Activated naive CD4-positive, alpha-beta T cell treated with anti-CD3 and anti-CD28 coated beads, Interleukin-2, amount 50 U/mL, for 24 hours (primary cell): ENCODE data around the gene ISL2.

Experiments used
- H3K27ac Mint-ChIP-seq: one replicate; pipeline ENCODE4 v1.8.0; 2021; ENCODE audit warnings: mild to moderate bottlenecking, mixed read lengths
- H3K27me3 Mint-ChIP-seq: one replicate; pipeline ENCODE4 v1.8.0; 2021; ENCODE audit warnings: mixed read lengths
- H3K36me3 Mint-ChIP-seq: one replicate; pipeline ENCODE4 v1.8.0; 2021; ENCODE audit warnings: mixed read lengths
- H3K4me1 Mint-ChIP-seq: one replicate; pipeline ENCODE4 v1.8.0; 2021; ENCODE audit warnings: mixed read lengths
- H3K4me3 Mint-ChIP-seq: one replicate; pipeline ENCODE4 v1.8.0; 2021; ENCODE audit warnings: mild to moderate bottlenecking, mixed read lengths
- H3K9me3 Mint-ChIP-seq: one replicate; pipeline ENCODE4 v1.8.0; 2021; ENCODE audit warnings: mixed read lengths

Gene ISL2

DNA sequence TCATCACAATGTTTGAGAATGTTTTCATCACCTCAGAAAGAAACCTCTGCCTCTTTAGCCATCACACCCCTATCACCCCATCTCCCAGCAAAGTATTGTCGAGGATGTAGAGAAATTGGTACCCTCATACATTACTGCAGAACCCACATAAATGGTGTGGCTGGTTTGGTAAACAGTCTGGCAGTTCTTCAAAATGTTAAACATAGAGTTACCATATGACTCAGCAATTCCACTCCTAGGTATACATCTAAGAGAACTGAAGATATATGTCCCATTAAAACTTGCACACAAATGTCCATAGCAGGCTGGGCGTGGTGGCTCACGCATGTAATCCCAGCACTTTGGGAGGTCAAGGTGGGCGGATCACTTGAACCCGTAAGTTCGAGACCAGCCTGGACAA, 16.6 kb upstream of the ISL2 start:
- H3K9me3 Mint-ChIP-seq: no peaks in the 10 kb centered on the region
- no peaks in the 10 kb centered on the region for H3K4me1 Mint-ChIP-seq
- H3K27me3 Mint-ChIP-seq: peaks cover 12% of the 10 kb centered on the region
- no peaks in the 10 kb centered on the region for H3K36me3 Mint-ChIP-seq
- H3K4me3 Mint-ChIP-seq: no peak overlapping the region
- no peak overlapping the region for H3K27ac Mint-ChIP-seq

DNA sequence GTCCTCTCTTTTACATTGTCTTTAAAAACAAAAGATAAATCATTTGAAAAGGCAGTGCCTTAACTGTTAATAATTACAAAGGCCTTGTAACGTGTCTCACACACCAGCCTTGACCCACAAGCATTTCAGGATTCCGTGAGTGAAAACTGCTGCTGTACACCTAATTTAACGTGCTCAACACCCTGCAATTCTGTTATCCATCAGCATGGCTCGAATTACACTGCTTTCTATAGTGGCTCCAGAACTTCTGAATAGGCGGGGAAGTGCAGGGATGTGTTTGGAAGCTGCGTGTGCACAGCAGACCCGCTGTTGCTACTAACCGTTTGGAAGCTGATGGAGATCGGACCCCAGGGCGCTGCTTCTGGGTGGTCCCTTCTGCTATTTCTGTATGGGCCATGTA, 15.4 kb upstream of the ISL2 start:
- Mint-ChIP-seq H3K27ac (no peak overlapping the region), H3K9me3 (no peaks in the 10 kb centered on the region), H3K4me3 (no peak overlapping the region), H3K4me1 (no peaks in the 10 kb centered on the region), H3K27me3 (peaks cover 13% of the 10 kb centered on the region), H3K36me3 (no peaks in the 10 kb centered on the region)

DNA sequence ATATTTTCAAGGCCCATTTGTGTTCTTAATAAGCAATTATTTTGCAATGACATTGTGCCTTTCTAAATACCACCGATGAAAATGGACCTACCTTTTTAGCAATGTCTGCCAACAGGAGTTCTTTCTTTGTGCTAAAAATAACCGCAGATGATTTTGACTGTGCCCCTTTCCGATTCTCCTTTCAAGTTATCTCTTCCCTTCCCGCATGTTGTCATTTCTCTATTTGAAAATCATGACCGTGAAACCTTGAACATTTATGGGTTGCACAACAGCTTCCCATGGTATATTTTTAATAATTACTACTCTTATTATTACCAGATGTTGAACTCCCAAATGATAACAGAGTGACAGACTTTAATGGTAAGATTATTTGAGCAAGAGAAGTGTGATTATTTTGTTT, 15.0 kb upstream of the ISL2 start:
- no peaks in the 10 kb centered on the region for H3K9me3 Mint-ChIP-seq
- peaks cover 14% of the 10 kb centered on the region for H3K27me3 Mint-ChIP-seq
- no peaks in the 10 kb centered on the region for H3K36me3 Mint-ChIP-seq
- no peak overlapping the region for H3K27ac Mint-ChIP-seq
- no peaks in the 10 kb centered on the region for H3K4me1 Mint-ChIP-seq
- no peak overlapping the region for H3K4me3 Mint-ChIP-seq

- Mint-ChIP-seq H3K4me1 (no peaks in the 10 kb centered on the region), H3K36me3 (no peaks in the 10 kb centered on the region), H3K27me3 (peaks cover 15% of the 10 kb centered on the region), H3K9me3 (no peaks in the 10 kb centered on the region), H3K27ac (no peak overlapping the region), H3K4me3 (no peak overlapping the region)
Observed at GRCh38 chr15:76324066-76324465, 12.5 kb upstream of the ISL2 start.

DNA sequence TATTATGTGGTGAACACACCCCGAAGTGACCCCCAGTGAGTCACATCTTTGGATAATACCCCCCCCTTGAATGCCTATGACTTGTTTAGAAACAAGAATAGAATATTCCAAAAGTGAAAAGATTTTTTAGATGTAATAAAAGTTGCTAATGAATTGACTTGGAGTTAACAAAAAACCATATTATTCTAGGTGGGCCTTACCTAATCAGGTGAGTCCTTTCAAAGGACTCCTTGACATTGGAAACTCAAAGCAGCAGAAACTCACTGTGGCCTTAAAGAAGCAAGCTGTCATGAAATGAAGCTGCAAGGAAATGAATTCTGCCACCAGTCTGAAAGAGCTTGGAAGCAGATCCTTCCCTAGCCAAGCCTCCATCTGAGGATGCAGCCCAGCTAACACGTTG, 10.9 kb upstream of the ISL2 start:
- H3K27ac Mint-ChIP-seq: no peak overlapping the region
- H3K27me3 Mint-ChIP-seq: peaks cover 24% of the 10 kb centered on the region
- no peaks in the 10 kb centered on the region for H3K9me3 Mint-ChIP-seq
- no peak overlapping the region for H3K4me3 Mint-ChIP-seq
- no peaks in the 10 kb centered on the region for H3K36me3 Mint-ChIP-seq
- no peaks in the 10 kb centered on the region for H3K4me1 Mint-ChIP-seq

GRCh38 chr15:76327191-76328105, 9.1 kb upstream of the ISL2 start:
- peaks cover 21% of the 10 kb centered on the region for H3K27me3 Mint-ChIP-seq
- H3K4me3 Mint-ChIP-seq: no peak overlapping the region
- no peaks in the 10 kb centered on the region for H3K36me3 Mint-ChIP-seq
- no peaks in the 10 kb centered on the region for H3K4me1 Mint-ChIP-seq
- H3K9me3 Mint-ChIP-seq: no peaks in the 10 kb centered on the region
- H3K27ac Mint-ChIP-seq: no peak overlapping the region

DNA sequence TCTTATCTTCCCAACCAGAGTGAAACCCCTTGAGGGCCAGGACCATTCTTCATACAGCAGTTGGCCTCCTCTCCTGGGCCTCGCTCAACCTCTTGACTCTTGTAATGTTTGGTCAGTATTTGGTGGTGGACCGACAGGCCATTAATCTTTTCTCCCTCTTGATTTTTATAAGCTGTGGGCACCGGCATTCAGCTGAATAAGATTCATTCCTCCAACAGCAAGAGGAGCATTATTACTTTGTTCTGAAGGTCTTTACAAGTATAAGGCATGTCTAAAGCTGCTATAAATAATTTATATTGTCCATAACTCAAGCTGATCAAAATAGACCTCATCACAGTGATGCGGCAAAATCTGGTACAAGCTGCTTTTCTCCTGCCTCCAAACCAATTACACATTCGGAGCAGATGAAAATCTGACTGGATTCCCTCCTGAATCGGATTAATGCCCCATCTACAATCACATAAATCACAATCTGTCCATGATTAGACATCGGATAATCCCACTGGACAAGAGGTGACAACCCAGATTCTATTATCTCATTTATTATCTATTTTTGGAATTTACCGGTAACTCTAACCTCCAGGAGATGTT, 8.4 kb upstream of the ISL2 start:
- H3K4me1 Mint-ChIP-seq: no peaks in the 10 kb centered on the region
- H3K36me3 Mint-ChIP-seq: no peaks in the 10 kb centered on the region
- no peaks in the 10 kb centered on the region for H3K9me3 Mint-ChIP-seq
- H3K27me3 Mint-ChIP-seq: peaks cover 24% of the 10 kb centered on the region
- no peak overlapping the region for H3K27ac Mint-ChIP-seq
- no peak overlapping the region for H3K4me3 Mint-ChIP-seq

DNA sequence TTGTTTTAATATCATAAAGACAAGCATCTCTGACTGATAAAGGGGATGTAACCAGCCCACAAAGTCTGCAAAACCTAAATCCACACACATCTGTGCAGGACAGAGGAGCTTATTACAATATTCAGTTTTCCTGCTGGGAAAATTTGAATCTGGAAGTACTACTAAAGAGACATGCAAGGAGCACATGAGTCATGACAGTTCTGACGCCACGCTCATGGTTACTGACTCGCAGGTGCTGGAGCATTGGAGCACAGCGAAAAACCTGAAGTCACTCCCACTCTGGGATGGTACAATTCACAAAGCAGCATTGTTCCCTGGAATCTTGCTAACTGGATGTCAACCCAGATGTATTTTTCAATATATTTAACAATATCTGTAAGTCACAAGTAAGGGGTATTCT, 7.6 kb upstream of the ISL2 start:
- Mint-ChIP-seq H3K36me3 (no peaks in the 10 kb centered on the region), H3K27ac (no peak overlapping the region), H3K9me3 (no peaks in the 10 kb centered on the region), H3K4me3 (no peak overlapping the region), H3K27me3 (peaks cover 24% of the 10 kb centered on the region), H3K4me1 (no peaks in the 10 kb centered on the region)

DNA sequence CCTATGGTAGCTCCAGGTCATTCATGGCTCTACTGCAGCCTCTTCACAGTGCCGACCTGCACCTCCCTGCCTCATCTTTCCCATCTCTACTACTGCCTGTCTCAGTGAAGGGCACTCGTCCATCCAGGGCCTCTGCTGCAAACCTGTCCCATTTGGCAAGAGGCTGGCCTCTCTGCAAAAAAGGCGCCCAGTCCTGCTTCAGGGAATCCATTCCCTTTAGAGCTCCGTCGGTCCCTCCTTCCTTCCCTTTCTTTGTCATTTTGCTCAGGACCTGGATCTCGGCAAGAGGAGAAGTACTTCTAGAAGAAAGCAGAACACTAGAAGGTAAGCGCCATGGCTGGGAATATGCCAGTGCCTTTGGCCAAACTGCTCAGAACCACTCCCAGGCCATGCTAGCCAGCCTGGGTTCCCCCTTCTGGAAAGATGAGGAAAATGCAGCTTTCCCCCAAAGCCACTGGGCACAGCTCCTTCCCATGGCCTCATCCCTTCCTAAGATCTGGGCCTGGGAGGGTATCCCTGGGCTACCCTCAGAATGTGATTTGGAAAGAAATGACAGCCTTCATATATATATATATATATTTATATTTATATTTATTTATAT, 6.4 kb upstream of the ISL2 start:
- peaks cover 2% of the 10 kb centered on the region for H3K4me1 Mint-ChIP-seq
- H3K4me3 Mint-ChIP-seq: no peak overlapping the region
- peaks cover 31% of the 10 kb centered on the region for H3K27me3 Mint-ChIP-seq
- H3K36me3 Mint-ChIP-seq: no peaks in the 10 kb centered on the region
- H3K9me3 Mint-ChIP-seq: no peaks in the 10 kb centered on the region
- H3K27ac Mint-ChIP-seq: no peak overlapping the region

DNA sequence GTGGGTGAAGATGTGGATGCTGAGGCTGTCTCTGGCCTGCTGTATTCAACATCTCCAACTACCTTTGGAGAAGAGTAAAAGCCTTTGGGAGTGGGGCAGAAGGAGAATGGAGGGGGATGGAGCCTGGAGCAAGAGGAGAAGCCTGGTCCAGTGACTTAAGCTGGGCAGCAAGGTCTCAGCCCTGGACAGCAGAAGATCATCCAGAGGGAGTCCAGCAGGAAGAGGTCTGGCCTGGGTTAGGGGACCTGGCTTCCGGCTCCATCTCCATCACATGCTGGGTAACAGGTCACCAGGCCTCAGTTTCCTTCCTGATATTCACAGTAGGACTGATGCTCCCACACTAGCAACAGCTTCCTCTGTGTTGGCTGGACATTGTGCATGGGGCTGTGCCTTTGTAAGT, 3.8 kb upstream of the ISL2 start:
- no peaks in the 10 kb centered on the region for H3K9me3 Mint-ChIP-seq
- H3K27ac Mint-ChIP-seq: no peak overlapping the region
- H3K4me3 Mint-ChIP-seq: no peak overlapping the region
- peaks cover 23% of the 10 kb centered on the region for H3K4me1 Mint-ChIP-seq
- H3K36me3 Mint-ChIP-seq: peaks cover 1% of the 10 kb centered on the region
- H3K27me3 Mint-ChIP-seq: peaks cover 46% of the 10 kb centered on the region

- H3K27ac Mint-ChIP-seq: no peak overlapping the region
- peaks cover 24% of the 10 kb centered on the region for H3K4me1 Mint-ChIP-seq
- no peak overlapping the region for H3K4me3 Mint-ChIP-seq
- peaks cover 46% of the 10 kb centered on the region for H3K27me3 Mint-ChIP-seq
- peaks cover 1% of the 10 kb centered on the region for H3K36me3 Mint-ChIP-seq
- no peaks in the 10 kb centered on the region for H3K9me3 Mint-ChIP-seq
Observed at GRCh38 chr15:76333309-76333708, 3.3 kb upstream of the ISL2 start.

- no peak overlapping the region for H3K4me3 Mint-ChIP-seq
Observed at GRCh38 chr15:76333720-76334437, 2.7 kb upstream of the ISL2 start.

GRCh38 chr15:76334438-76335306, 1.9 kb upstream of the ISL2 start:
- H3K36me3 Mint-ChIP-seq: peaks cover 4% of the 10 kb centered on the region
- peaks cover 50% of the 10 kb centered on the region for H3K27me3 Mint-ChIP-seq
- H3K9me3 Mint-ChIP-seq: no peaks in the 10 kb centered on the region
- no peak overlapping the region for H3K27ac Mint-ChIP-seq
- H3K4me1 Mint-ChIP-seq: peaks cover 35% of the 10 kb centered on the region
- H3K4me3 Mint-ChIP-seq: no peak overlapping the region

More at GRCh38 chr15:76333720-76334437, 2.7 kb upstream of the ISL2 start:
- Mint-ChIP-seq H3K36me3 (peaks cover 4% of the 10 kb centered on the region), H3K27me3 (peaks cover 52% of the 10 kb centered on the region), H3K9me3 (no peaks in the 10 kb centered on the region), H3K27ac (no peak overlapping the region), H3K4me1 (peaks cover 29% of the 10 kb centered on the region)

- Mint-ChIP-seq H3K4me3 (peak overlapping the region; percentile 78), H3K9me3 (no peaks in the 10 kb centered on the region), H3K36me3 (peaks cover 4% of the 10 kb centered on the region), H3K4me1 (peaks cover 43% of the 10 kb centered on the region), H3K27ac (peak overlapping the region; percentile 59), H3K27me3 (peaks cover 49% of the 10 kb centered on the region)
Observed at GRCh38 chr15:76335307-76336253, 993 bp upstream of the ISL2 start.
